HEK293 (cell line): ENCODE measurements around the gene TMEM179.

ENCODE experiments used
- CTCF ChIA-PET: fragments of 350-600 bp; formaldehyde crosslinking; extraction: SDS; loops from one replicate; lab custom pipeline; 2021; ENCODE audit warnings: antibody characterized with exemption; lab: Yijun Ruan, JAX
- POLR2A ChIA-PET: fragments of 300-600 bp; formaldehyde crosslinking; extraction: SDS; loops from one replicate; lab custom pipeline; 2020; ENCODE audit warnings: antibody characterized with exemption, inconsistent platforms; lab: Yijun Ruan, JAX
- H3K27ac ChIP-seq: fragments of 200-500 bp; sonication (Bioruptor generic); 2 replicates; pipeline ENCODE4 v1.5.1; 2014; ENCODE audit warnings: low read depth, low read length, control low read depth, inconsistent platforms; ENCODE audit errors: extremely low read depth
- H3K36me3 ChIP-seq, 2 experiments: fragments of 200-500 bp in 1 of 2; sonication (Bioruptor generic) in 1 of 2; 1 replicate in 1 of 2; 2 replicates in 1 of 2; pipeline ENCODE4 v1.5.1; 2014 to 2017; ENCODE audit warnings: inconsistent platforms in 2 of 2, low read length in 2 of 2; ENCODE audit not compliant: control insufficient read depth in 2 of 2, insufficient read depth in 1 of 2
- H3K4me1 ChIP-seq: fragments of 200-500 bp; sonication (Bioruptor generic); 2 replicates; pipeline ENCODE4 v1.5.1; 2014; ENCODE audit warnings: mild to moderate bottlenecking, low read length, inconsistent platforms; ENCODE audit not compliant: control insufficient read depth, insufficient read depth
- H3K4me3 ChIP-seq: 2 replicates; pipeline ENCODE4 v1.5.1; 2011; ENCODE audit warnings: low read depth, mild to moderate bottlenecking, control low read depth, low read length, moderate library complexity
- H3K9me3 ChIP-seq: fragments of 200-500 bp; sonication (Bioruptor generic); 2 replicates; pipeline ENCODE4 v1.5.1; 2014; ENCODE audit warnings: low read depth, low read length, inconsistent platforms; ENCODE audit not compliant: control insufficient read depth, insufficient read depth
- KLF1 ChIP-seq: fragments of 450-650 bp; formaldehyde crosslinking; IDR thresholded peaks from 2 replicates; pipeline ENCODE4 v1.5.1; 2016; ENCODE audit warnings: missing biosample characterization, missing genetic modification characterization
- KLF10 ChIP-seq: fragments of 450-650 bp; IDR thresholded peaks from 2 replicates; pipeline ENCODE4 v1.5.1; 2018; ENCODE audit warnings: missing biosample characterization, mild to moderate bottlenecking, missing genetic modification characterization
- KLF16 ChIP-seq: fragments of 450-650 bp; formaldehyde crosslinking; IDR thresholded peaks from 2 replicates; pipeline ENCODE4 v1.5.1; 2017; ENCODE audit warnings: missing biosample characterization, missing genetic modification characterization
- MZF1 ChIP-seq: fragments of 450-650 bp; formaldehyde crosslinking; IDR thresholded peaks from 2 replicates; pipeline ENCODE4 v1.5.1; 2017; ENCODE audit warnings: missing biosample characterization, missing genetic modification characterization, borderline replicate concordance
- RBAK ChIP-seq: fragments of 450-650 bp; formaldehyde crosslinking; IDR thresholded peaks from 2 replicates; pipeline ENCODE4 v1.5.1; 2016; ENCODE audit warnings: missing biosample characterization, missing genetic modification characterization
- SCRT2 ChIP-seq: fragments of 450-650 bp; formaldehyde crosslinking; IDR thresholded peaks from 2 replicates; pipeline ENCODE4 v1.5.1; 2016; ENCODE audit warnings: missing biosample characterization, missing genetic modification characterization
- SETDB1 ChIP-seq: IDR thresholded peaks from one replicate; pipeline ENCODE4 v1.6.1; 2017; ENCODE audit warnings: mild to moderate bottlenecking, low read length, moderate library complexity, mixed read lengths; ENCODE audit not compliant: insufficient read length
- TCF7L2 ChIP-seq: IDR thresholded peaks from 2 replicates; pipeline ENCODE4 v1.6.1; 2011; ENCODE audit warnings: low read depth, mild to moderate bottlenecking, inconsistent platforms, low read length, moderate library complexity, borderline replicate concordance
- ZBTB20 ChIP-seq: fragments of 450-650 bp; formaldehyde crosslinking; IDR thresholded peaks from 2 replicates; pipeline ENCODE4 v1.5.1; 2016; ENCODE audit warnings: missing biosample characterization, missing genetic modification characterization
- ZBTB8A ChIP-seq: fragments of 450-650 bp; formaldehyde crosslinking; IDR thresholded peaks from 2 replicates; pipeline ENCODE4 v1.5.1; 2016; ENCODE audit warnings: missing biosample characterization, missing genetic modification characterization
- ZNF184 ChIP-seq: fragments of 450-650 bp; IDR thresholded peaks from 2 replicates; pipeline ENCODE4 v1.5.1; 2018; ENCODE audit warnings: missing biosample characterization, mild to moderate bottlenecking, missing genetic modification characterization
- ZNF248 ChIP-seq: fragments of 450-650 bp; formaldehyde crosslinking; IDR thresholded peaks from 2 replicates; pipeline ENCODE4 v1.5.1; 2017; ENCODE audit warnings: missing biosample characterization, missing genetic modification characterization
- ZNF37A ChIP-seq: fragments of 450-650 bp; IDR thresholded peaks from 2 replicates; pipeline ENCODE4 v1.5.1; 2018; ENCODE audit warnings: missing biosample characterization, missing genetic modification characterization
- ZNF530 ChIP-seq: fragments of 450-650 bp; formaldehyde crosslinking; IDR thresholded peaks from 2 replicates; pipeline ENCODE4 v1.5.1; 2016; ENCODE audit warnings: low read depth, missing biosample characterization, missing genetic modification characterization
- ZNF561 ChIP-seq: fragments of 450-650 bp; IDR thresholded peaks from 2 replicates; pipeline ENCODE4 v1.5.1; 2018; ENCODE audit warnings: missing biosample characterization, missing genetic modification characterization, borderline replicate concordance
- ZNF571 ChIP-seq: fragments of 450-650 bp; formaldehyde crosslinking; IDR thresholded peaks from 2 replicates; pipeline ENCODE4 v1.5.0; 2017; ENCODE audit warnings: missing biosample characterization, missing genetic modification characterization
- ZNF654 ChIP-seq: fragments of 450-650 bp; formaldehyde crosslinking; IDR thresholded peaks from 2 replicates; pipeline ENCODE4 v1.5.1; 2016; ENCODE audit warnings: low read depth, missing biosample characterization, missing genetic modification characterization
- ZNF707 ChIP-seq: fragments of 450-650 bp; formaldehyde crosslinking; IDR thresholded peaks from 2 replicates; pipeline ENCODE4 v1.5.1; 2016; ENCODE audit warnings: missing biosample characterization, missing genetic modification characterization
- ZNF768 ChIP-seq: fragments of 450-650 bp; formaldehyde crosslinking; IDR thresholded peaks from 2 replicates; pipeline ENCODE4 v1.5.1; 2018; ENCODE audit warnings: missing biosample characterization, mild to moderate bottlenecking, missing genetic modification characterization
- ZNF791 ChIP-seq: fragments of 450-650 bp; formaldehyde crosslinking; IDR thresholded peaks from 2 replicates; pipeline ENCODE4 v1.5.1; 2016; ENCODE audit warnings: missing biosample characterization, missing genetic modification characterization
- ZNF837 ChIP-seq: fragments of 450-650 bp; formaldehyde crosslinking; IDR thresholded peaks from 2 replicates; pipeline ENCODE4 v1.5.1; 2016; ENCODE audit warnings: missing biosample characterization, missing genetic modification characterization
- TF ChIP-seq, protein P1 (sequence below): fragments of 450-650 bp; formaldehyde crosslinking; IDR thresholded peaks from 2 replicates; pipeline ENCODE4 v1.5.1; 2017; ENCODE audit warnings: missing biosample characterization, missing genetic modification characterization
- TF ChIP-seq, protein P2 (sequence below): sonication (generic); formaldehyde crosslinking; IDR thresholded peaks from 2 replicates; pipeline ENCODE4 v1.8.1; 2022; ENCODE audit warnings: mild to moderate bottlenecking, moderate library complexity, missing genetic modification reagents
- TF ChIP-seq, protein P3 (sequence below): fragments of 450-650 bp; formaldehyde crosslinking; IDR thresholded peaks from 2 replicates; pipeline ENCODE4 v1.5.1; 2016; ENCODE audit warnings: missing biosample characterization, missing genetic modification characterization, low read depth
- TF ChIP-seq, protein P4 (sequence below): fragments of 450-650 bp; formaldehyde crosslinking; IDR thresholded peaks from 2 replicates; pipeline ENCODE4 v1.5.1; 2016; ENCODE audit warnings: missing biosample characterization, missing genetic modification characterization

Gene TMEM179

DNA sequence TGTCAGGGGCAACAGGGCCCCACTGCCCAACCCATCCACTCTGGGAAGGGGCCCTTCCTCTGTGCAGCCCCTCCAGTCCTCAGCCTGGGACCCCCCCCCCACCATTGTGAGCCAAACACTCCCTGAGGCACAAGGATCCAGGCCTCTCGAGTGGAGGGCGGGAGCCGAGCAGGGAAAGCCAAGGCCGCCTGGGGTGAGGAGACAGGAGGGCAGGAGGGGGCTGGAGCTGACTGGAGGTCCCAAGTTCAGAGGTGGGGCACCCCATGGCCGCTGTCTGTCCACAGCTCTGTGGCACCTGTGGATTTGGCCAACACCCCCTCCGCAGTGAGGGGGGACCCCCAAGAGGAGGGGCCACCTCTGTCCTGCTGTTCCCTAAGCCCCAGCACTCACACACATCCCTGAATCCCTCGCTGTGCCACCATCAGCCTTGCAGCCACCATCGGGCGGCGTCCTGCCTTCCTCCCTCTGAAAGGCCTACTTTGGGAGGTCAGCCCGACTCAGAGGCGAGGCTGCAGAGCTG lies 50.4 kb downstream of the TMEM179 start:
- ChIA-PET CTCF (interaction anchor here (0.6 to 1.4 kb wide), 3 partner anchors 10 to 460 kb away, joined by 3 to 6 read pairs (median 3); no protein-coding TSS in a partner anchor), POLR2A (no interaction called here)
- Histone ChIP-seq H3K9me3 (no peaks in the 10 kb centered on the region), H3K4me3 (no peak overlapping the region), H3K36me3 (no peaks in the 10 kb centered on the region), H3K4me1 (no peaks in the 10 kb centered on the region), H3K27ac (no peak overlapping the region)
- no peak for TF ChIP-seq SCRT2 (tag by site-specific recombination)
- no peak for TF ChIP-seq KLF16 (tag by site-specific recombination)
- TF ChIP-seq, protein P1, sequence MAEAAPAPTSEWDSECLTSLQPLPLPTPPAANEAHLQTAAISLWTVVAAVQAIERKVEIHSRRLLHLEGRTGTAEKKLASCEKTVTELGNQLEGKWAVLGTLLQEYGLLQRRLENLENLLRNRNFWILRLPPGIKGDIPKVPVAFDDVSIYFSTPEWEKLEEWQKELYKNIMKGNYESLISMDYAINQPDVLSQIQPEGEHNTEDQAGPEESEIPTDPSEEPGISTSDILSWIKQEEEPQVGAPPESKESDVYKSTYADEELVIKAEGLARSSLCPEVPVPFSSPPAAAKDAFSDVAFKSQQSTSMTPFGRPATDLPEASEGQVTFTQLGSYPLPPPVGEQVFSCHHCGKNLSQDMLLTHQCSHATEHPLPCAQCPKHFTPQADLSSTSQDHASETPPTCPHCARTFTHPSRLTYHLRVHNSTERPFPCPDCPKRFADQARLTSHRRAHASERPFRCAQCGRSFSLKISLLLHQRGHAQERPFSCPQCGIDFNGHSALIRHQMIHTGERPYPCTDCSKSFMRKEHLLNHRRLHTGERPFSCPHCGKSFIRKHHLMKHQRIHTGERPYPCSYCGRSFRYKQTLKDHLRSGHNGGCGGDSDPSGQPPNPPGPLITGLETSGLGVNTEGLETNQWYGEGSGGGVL (tag by site-specific recombination): no peak
- no peak for TF ChIP-seq ZNF184 (tag by site-specific recombination)
- TF ChIP-seq KLF1: no peak
- TF ChIP-seq SETDB1: no peak
- no peak for TF ChIP-seq ZNF654 (tag by site-specific recombination)

DNA sequence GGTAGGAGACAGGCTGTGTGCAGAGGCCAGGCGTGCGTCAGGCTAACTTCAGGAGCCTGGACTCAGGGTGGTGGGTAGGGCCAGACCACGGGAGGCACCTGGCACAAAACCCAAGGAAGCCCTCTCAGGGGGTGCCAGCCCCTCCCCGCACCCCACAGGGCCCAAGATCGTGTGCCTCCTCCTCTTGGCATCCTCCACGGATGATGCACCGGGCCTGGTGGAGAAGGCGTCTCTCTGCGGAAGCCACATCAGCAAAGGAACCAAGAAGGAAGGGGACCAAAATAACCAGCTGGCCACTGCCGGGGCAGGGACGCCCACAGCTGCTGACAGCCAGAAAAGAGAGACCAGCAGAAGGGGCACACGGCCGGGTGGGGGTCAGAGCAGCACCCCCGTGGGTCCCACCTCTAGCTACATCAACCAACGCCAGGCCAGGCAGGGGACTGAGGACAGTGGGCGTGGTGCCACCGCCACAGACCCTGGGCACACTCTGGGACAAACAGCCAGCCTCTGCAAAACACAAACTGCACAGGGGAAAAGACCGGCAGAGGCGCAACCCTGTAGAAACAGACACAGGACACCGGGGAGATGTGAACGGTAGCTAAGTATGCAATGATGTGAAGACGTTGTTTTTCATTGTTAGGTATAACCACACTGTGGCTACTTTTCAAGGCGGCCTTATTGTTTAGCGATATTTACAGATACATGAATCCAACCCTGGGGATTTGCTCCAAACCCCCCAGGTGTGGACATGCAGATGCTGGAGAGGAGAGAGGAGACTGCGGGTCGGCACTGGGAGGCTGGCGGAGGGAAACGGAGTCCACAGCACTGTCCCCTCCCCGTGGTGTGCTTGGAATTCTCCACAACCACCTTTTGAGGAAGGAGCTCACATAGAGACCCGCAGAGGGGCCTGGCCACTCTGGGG lies 51.1 kb downstream of the TMEM179 start:
- ChIA-PET POLR2A (no interaction called here), CTCF (interaction anchor here (0.6 to 1.4 kb wide), 2 partner anchors 11 to 460 kb away, joined by 3 to 6 read pairs; no protein-coding TSS in a partner anchor)
- no peaks in the 10 kb centered on the region for H3K9me3 ChIP-seq
- no peaks in the 10 kb centered on the region for H3K4me1 ChIP-seq
- no peak overlapping the region for H3K4me3 ChIP-seq
- TF ChIP-seq MZF1 (tag by site-specific recombination) (no peak), ZNF530 (no peak), KLF10 (tag by site-specific recombination) (no peak), KLF16 (tag by site-specific recombination) (no peak), ZNF37A (tag by site-specific recombination) (no peak)
- no peaks in the 10 kb centered on the region for H3K36me3 ChIP-seq
- H3K27ac ChIP-seq: no peak overlapping the region

DNA sequence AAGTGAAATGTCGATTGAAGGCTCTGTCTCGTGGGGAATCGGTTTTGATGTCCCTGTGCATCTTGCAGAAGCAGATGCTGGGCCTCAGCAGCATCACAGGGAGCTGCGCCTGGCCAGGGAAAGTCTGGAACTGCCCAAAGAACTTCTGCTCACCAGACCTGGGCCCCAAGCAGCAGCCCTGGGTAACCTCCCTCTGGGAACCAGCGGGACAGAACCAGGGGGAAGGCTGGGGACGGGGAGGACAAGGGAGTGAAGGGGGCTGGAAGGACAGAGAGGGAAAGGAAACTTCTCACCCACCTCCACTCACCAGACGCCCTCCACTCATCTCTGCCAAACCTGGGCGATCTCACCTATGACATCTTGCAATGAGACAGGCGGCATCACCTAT lies 51.8 kb downstream of the TMEM179 start:
- H3K36me3 ChIP-seq: no peaks in the 10 kb centered on the region
- no peak overlapping the region for H3K27ac ChIP-seq
- H3K4me1 ChIP-seq: no peaks in the 10 kb centered on the region
- no peak overlapping the region for H3K4me3 ChIP-seq
- CTCF ChIA-PET: no interaction called here
- POLR2A ChIA-PET: no interaction called here
- no peaks in the 10 kb centered on the region for H3K9me3 ChIP-seq
- TF ChIP-seq, protein P2, sequence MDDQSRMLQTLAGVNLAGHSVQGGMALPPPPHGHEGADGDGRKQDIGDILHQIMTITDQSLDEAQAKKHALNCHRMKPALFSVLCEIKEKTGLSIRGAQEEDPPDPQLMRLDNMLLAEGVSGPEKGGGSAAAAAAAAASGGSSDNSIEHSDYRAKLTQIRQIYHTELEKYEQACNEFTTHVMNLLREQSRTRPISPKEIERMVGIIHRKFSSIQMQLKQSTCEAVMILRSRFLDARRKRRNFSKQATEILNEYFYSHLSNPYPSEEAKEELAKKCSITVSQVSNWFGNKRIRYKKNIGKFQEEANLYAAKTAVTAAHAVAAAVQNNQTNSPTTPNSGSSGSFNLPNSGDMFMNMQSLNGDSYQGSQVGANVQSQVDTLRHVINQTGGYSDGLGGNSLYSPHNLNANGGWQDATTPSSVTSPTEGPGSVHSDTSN (CRISPR knock-in tag): no peak
- TF ChIP-seq RBAK (no peak), ZNF791 (no peak), ZBTB20 (tag by site-specific recombination) (no peak), TCF7L2 (no peak), ZNF561 (tag by site-specific recombination) (no peak), ZNF837 (tag by site-specific recombination) (no peak), ZNF768 (tag by site-specific recombination) (no peak), ZNF248 (tag by site-specific recombination) (no peak), ZBTB8A (no peak), ZNF571 (tag by site-specific recombination) (no peak), ZNF707 (no peak)
- TF ChIP-seq, protein P3, sequence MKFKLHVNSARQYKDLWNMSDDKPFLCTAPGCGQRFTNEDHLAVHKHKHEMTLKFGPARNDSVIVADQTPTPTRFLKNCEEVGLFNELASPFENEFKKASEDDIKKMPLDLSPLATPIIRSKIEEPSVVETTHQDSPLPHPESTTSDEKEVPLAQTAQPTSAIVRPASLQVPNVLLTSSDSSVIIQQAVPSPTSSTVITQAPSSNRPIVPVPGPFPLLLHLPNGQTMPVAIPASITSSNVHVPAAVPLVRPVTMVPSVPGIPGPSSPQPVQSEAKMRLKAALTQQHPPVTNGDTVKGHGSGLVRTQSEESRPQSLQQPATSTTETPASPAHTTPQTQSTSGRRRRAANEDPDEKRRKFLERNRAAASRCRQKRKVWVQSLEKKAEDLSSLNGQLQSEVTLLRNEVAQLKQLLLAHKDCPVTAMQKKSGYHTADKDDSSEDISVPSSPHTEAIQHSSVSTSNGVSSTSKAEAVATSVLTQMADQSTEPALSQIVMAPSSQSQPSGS (tag by site-specific recombination): no peak
- TF ChIP-seq, protein P4, sequence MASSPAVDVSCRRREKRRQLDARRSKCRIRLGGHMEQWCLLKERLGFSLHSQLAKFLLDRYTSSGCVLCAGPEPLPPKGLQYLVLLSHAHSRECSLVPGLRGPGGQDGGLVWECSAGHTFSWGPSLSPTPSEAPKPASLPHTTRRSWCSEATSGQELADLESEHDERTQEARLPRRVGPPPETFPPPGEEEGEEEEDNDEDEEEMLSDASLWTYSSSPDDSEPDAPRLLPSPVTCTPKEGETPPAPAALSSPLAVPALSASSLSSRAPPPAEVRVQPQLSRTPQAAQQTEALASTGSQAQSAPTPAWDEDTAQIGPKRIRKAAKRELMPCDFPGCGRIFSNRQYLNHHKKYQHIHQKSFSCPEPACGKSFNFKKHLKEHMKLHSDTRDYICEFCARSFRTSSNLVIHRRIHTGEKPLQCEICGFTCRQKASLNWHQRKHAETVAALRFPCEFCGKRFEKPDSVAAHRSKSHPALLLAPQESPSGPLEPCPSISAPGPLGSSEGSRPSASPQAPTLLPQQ (tag by site-specific recombination): no peak
